ENCODE results near the gene CD36. TPM values are rescaled to one million over a fixed set of nuclear protein-coding genes. Genes with fewer than 3 reads are reported as not detected.

CD36 gene
- total RNA-seq, 5 donors from 2014 or later (not counting 1 experiment from before 2014, with no cell fraction given) = 0.32 to 0.70 (median 0.42) TPM; not detected in 1

- ChIA-PET POLR2A (no interaction called here), CTCF (no interaction called here)
- no peak overlapping the region for H3K4me3 Mint-ChIP-seq
- no peak overlapping the region for H3K27ac Mint-ChIP-seq
- Histone ChIP-seq H3K27me3 (replicated peaks in 1 of 2; ENCODE audit: control insufficient read depth in 2 of 2, extremely low read depth in 1 of 2, insufficient read depth in 2 of 2, low read length in 1 of 2) (no peaks in the 10 kb centered on the region), H3K27ac (ENCODE audit: low read length) (no peak overlapping the region), H3K4me3 (ENCODE audit: control insufficient read depth in 1 of 2, extremely low read depth in 1 of 2, low read length in 1 of 2) (no peak overlapping the region), H3K9me3 (no peaks in the 10 kb centered on the region), H3K4me1 (ENCODE audit: control insufficient read depth in 1 of 2, extremely low read depth in 1 of 2, insufficient read depth in 2 of 2, low read length in 2 of 2) (no peaks in the 10 kb centered on the region), H3K36me3 (ENCODE audit: control insufficient read depth in 2 of 2, extremely low read depth in 1 of 2, insufficient read depth in 1 of 2, low read length in 1 of 2) (no peaks in the 10 kb centered on the region)
- H3K9me3 Mint-ChIP-seq = no peaks in the 10 kb centered on the region
- DNase-seq (no peak), ATAC-seq (replicated peaks in 1 of 4) (no peak)
- no peaks in the 10 kb centered on the region for H3K4me1 Mint-ChIP-seq
- no peaks in the 10 kb centered on the region for H3K27me3 Mint-ChIP-seq
- WGBS (ENCODE audit: insufficient coverage) = no CpG with 5 or more reads among the region's 2 CpGs
- no peaks in the 10 kb centered on the region for H3K36me3 Mint-ChIP-seq
These were observed 38.4 kb upstream of the CD36 start for GRCh38 chr7:80600046-80600445.

GRCh38 chr7:80601999-80602398, 36.4 kb upstream of the CD36 start:
- Histone ChIP-seq H3K9me3 (no peaks in the 10 kb centered on the region), H3K4me3 (ENCODE audit: control insufficient read depth in 1 of 2, extremely low read depth in 1 of 2, low read length in 1 of 2) (no peak overlapping the region), H3K27me3 (replicated peaks in 1 of 2; ENCODE audit: control insufficient read depth in 2 of 2, extremely low read depth in 1 of 2, insufficient read depth in 2 of 2, low read length in 1 of 2) (no peaks in the 10 kb centered on the region), H3K36me3 (ENCODE audit: control insufficient read depth in 2 of 2, extremely low read depth in 1 of 2, insufficient read depth in 1 of 2, low read length in 1 of 2) (no peaks in the 10 kb centered on the region), H3K4me1 (ENCODE audit: control insufficient read depth in 1 of 2, extremely low read depth in 1 of 2, insufficient read depth in 2 of 2, low read length in 2 of 2) (no peaks in the 10 kb centered on the region), H3K27ac (ENCODE audit: low read length) (no peak overlapping the region)
- Mint-ChIP-seq H3K27ac (no peak overlapping the region), H3K4me1 (no peaks in the 10 kb centered on the region), H3K4me3 (no peak overlapping the region), H3K9me3 (peaks cover 0 to 1% (median 0%) of the 10 kb centered on the region in 3 donors), H3K36me3 (no peaks in the 10 kb centered on the region), H3K27me3 (no peaks in the 10 kb centered on the region)
- POLR2A ChIA-PET = no interaction called here
- CTCF ChIA-PET = no interaction called here
- DNase-seq (no peak), ATAC-seq (replicated peaks in 1 of 4) (no peak)
- 97% methylated on average over 3 of the region's 4 CpGs for WGBS (ENCODE audit: insufficient coverage)

- no peak overlapping the region for H3K27ac ChIP-seq (ENCODE audit: low read length)
- no peaks in the 10 kb centered on the region for H3K27me3 ChIP-seq (replicated peaks in 1 of 2; ENCODE audit: control insufficient read depth in 2 of 2, extremely low read depth in 1 of 2, insufficient read depth in 2 of 2, low read length in 1 of 2)
- H3K27me3 Mint-ChIP-seq = no peaks in the 10 kb centered on the region
- ChIA-PET CTCF (interaction anchor here in 1 of 2 donors (0.7 kb wide), 1 partner anchor 80 kb away, joined by 3 read pairs; no protein-coding TSS in a partner anchor), POLR2A (no interaction called here)
- H3K9me3 ChIP-seq = no peaks in the 10 kb centered on the region
- H3K36me3 Mint-ChIP-seq = no peaks in the 10 kb centered on the region
- no peak for ATAC-seq (replicated peaks in 1 of 4)
- no peak overlapping the region for H3K4me3 ChIP-seq (ENCODE audit: control insufficient read depth in 1 of 2, extremely low read depth in 1 of 2, low read length in 1 of 2)
- DNase-seq = no peak
- H3K4me1 Mint-ChIP-seq = no peaks in the 10 kb centered on the region
- no CpG with 5 or more reads among the region's 2 CpGs for WGBS (ENCODE audit: insufficient coverage)
- no peaks in the 10 kb centered on the region for H3K36me3 ChIP-seq (ENCODE audit: control insufficient read depth in 2 of 2, extremely low read depth in 1 of 2, insufficient read depth in 1 of 2, low read length in 1 of 2)
- H3K4me1 ChIP-seq (ENCODE audit: control insufficient read depth in 1 of 2, extremely low read depth in 1 of 2, insufficient read depth in 2 of 2, low read length in 2 of 2) = no peaks in the 10 kb centered on the region
- no peak overlapping the region for H3K27ac Mint-ChIP-seq
- H3K4me3 Mint-ChIP-seq = no peak overlapping the region
- peaks cover 0 to 1% (median 0%) of the 10 kb centered on the region in 3 donors for H3K9me3 Mint-ChIP-seq
These were observed 34.5 kb upstream of the CD36 start for GRCh38 chr7:80603940-80604339.

- DNase-seq = no peak
- Mint-ChIP-seq H3K9me3 (peaks cover 0 to 1% (median 0%) of the 10 kb centered on the region in 3 donors), H3K4me3 (no peak overlapping the region), H3K27ac (no peak overlapping the region), H3K4me1 (no peaks in the 10 kb centered on the region), H3K36me3 (no peaks in the 10 kb centered on the region), H3K27me3 (no peaks in the 10 kb centered on the region)
- Histone ChIP-seq H3K4me1 (ENCODE audit: control insufficient read depth in 1 of 2, extremely low read depth in 1 of 2, insufficient read depth in 2 of 2, low read length in 2 of 2) (no peaks in the 10 kb centered on the region), H3K4me3 (ENCODE audit: control insufficient read depth in 1 of 2, extremely low read depth in 1 of 2, low read length in 1 of 2) (no peak overlapping the region), H3K36me3 (ENCODE audit: control insufficient read depth in 2 of 2, extremely low read depth in 1 of 2, insufficient read depth in 1 of 2, low read length in 1 of 2) (no peaks in the 10 kb centered on the region), H3K27me3 (replicated peaks in 1 of 2; ENCODE audit: control insufficient read depth in 2 of 2, extremely low read depth in 1 of 2, insufficient read depth in 2 of 2, low read length in 1 of 2) (no peaks in the 10 kb centered on the region), H3K9me3 (no peaks in the 10 kb centered on the region), H3K27ac (ENCODE audit: low read length) (no peak overlapping the region)
- CTCF ChIA-PET = no interaction called here
- POLR2A ChIA-PET = no interaction called here
- no CpG with 5 or more reads among the region's 2 CpGs for WGBS (ENCODE audit: insufficient coverage)
- ATAC-seq (replicated peaks in 1 of 4) = no peak
These were observed 34.0 kb upstream of the CD36 start for GRCh38 chr7:80604436-80604835.

GRCh38 chr7:80607136-80607535, 31.3 kb upstream of the CD36 start:
- peaks cover 0 to 6% (median 4%) of the 10 kb centered on the region in 3 donors for H3K9me3 Mint-ChIP-seq
- POLR2A ChIA-PET = interaction anchor here in 1 of 2 donors (0.6 kb wide), 1 partner anchor 16 kb away, joined by 5 read pairs; no protein-coding TSS in a partner anchor
- no CpG with 5 or more reads among the region's 1 CpG for WGBS (ENCODE audit: insufficient coverage)
- no peak overlapping the region for H3K27ac Mint-ChIP-seq
- no peak for DNase-seq
- no peak for ATAC-seq (replicated peaks in 1 of 4)
- no peaks in the 10 kb centered on the region for H3K36me3 ChIP-seq (ENCODE audit: control insufficient read depth in 2 of 2, extremely low read depth in 1 of 2, insufficient read depth in 1 of 2, low read length in 1 of 2)
- H3K27me3 Mint-ChIP-seq = no peaks in the 10 kb centered on the region
- no peaks in the 10 kb centered on the region for H3K27me3 ChIP-seq (replicated peaks in 1 of 2; ENCODE audit: control insufficient read depth in 2 of 2, extremely low read depth in 1 of 2, insufficient read depth in 2 of 2, low read length in 1 of 2)
- H3K4me3 Mint-ChIP-seq = no peak overlapping the region
- H3K36me3 Mint-ChIP-seq = no peaks in the 10 kb centered on the region
- H3K4me3 ChIP-seq (ENCODE audit: control insufficient read depth in 1 of 2, extremely low read depth in 1 of 2, low read length in 1 of 2) = no peak overlapping the region
- H3K4me1 ChIP-seq (ENCODE audit: control insufficient read depth in 1 of 2, extremely low read depth in 1 of 2, insufficient read depth in 2 of 2, low read length in 2 of 2) = no peaks in the 10 kb centered on the region
- no peaks in the 10 kb centered on the region for H3K9me3 ChIP-seq
- CTCF ChIA-PET = interaction anchor here in 1 of 2 donors (0.6 kb wide), 1 partner anchor 551 kb away, joined by 3 read pairs; no protein-coding TSS in a partner anchor
- no peak overlapping the region for H3K27ac ChIP-seq (ENCODE audit: low read length)
- H3K4me1 Mint-ChIP-seq = no peaks in the 10 kb centered on the region

- no peaks in the 10 kb centered on the region for H3K9me3 ChIP-seq
- ChIA-PET POLR2A (no interaction called here), CTCF (no interaction called here)
- H3K36me3 ChIP-seq (ENCODE audit: control insufficient read depth in 2 of 2, extremely low read depth in 1 of 2, insufficient read depth in 1 of 2, low read length in 1 of 2) = no peaks in the 10 kb centered on the region
- H3K27ac ChIP-seq (ENCODE audit: low read length) = no peak overlapping the region
- no peaks in the 10 kb centered on the region for H3K4me1 ChIP-seq (ENCODE audit: control insufficient read depth in 1 of 2, extremely low read depth in 1 of 2, insufficient read depth in 2 of 2, low read length in 2 of 2)
- Mint-ChIP-seq H3K4me1 (no peaks in the 10 kb centered on the region), H3K9me3 (peaks cover 0 to 6% (median 4%) of the 10 kb centered on the region in 3 donors), H3K36me3 (no peaks in the 10 kb centered on the region), H3K27me3 (no peaks in the 10 kb centered on the region), H3K4me3 (no peak overlapping the region), H3K27ac (no peak overlapping the region)
- H3K27me3 ChIP-seq (replicated peaks in 1 of 2; ENCODE audit: control insufficient read depth in 2 of 2, extremely low read depth in 1 of 2, insufficient read depth in 2 of 2, low read length in 1 of 2) = no peaks in the 10 kb centered on the region
- DNase-seq (no peak), ATAC-seq (replicated peaks in 1 of 4) (no peak)
- no peak overlapping the region for H3K4me3 ChIP-seq (ENCODE audit: control insufficient read depth in 1 of 2, extremely low read depth in 1 of 2, low read length in 1 of 2)
These were observed 30.1 kb upstream of the CD36 start for GRCh38 chr7:80608336-80608735.

GRCh38 chr7:80609751-80610150, 28.7 kb upstream of the CD36 start:
- no peak overlapping the region for H3K27ac ChIP-seq (ENCODE audit: low read length)
- ATAC-seq (replicated peaks in 1 of 4) = no peak
- no peaks in the 10 kb centered on the region for H3K9me3 ChIP-seq
- Mint-ChIP-seq H3K4me1 (no peaks in the 10 kb centered on the region), H3K36me3 (no peaks in the 10 kb centered on the region), H3K4me3 (no peak overlapping the region), H3K27ac (no peak overlapping the region), H3K9me3 (peaks cover 0 to 6% (median 4%) of the 10 kb centered on the region in 3 donors), H3K27me3 (no peaks in the 10 kb centered on the region)
- ChIA-PET CTCF (no interaction called here), POLR2A (no interaction called here)
- DNase-seq = no peak
- H3K36me3 ChIP-seq (ENCODE audit: control insufficient read depth in 2 of 2, extremely low read depth in 1 of 2, insufficient read depth in 1 of 2, low read length in 1 of 2) = no peaks in the 10 kb centered on the region
- no peak overlapping the region for H3K4me3 ChIP-seq (ENCODE audit: control insufficient read depth in 1 of 2, extremely low read depth in 1 of 2, low read length in 1 of 2)
- WGBS (ENCODE audit: insufficient coverage) = 100% methylated on average over 1 of the region's 1 CpG
- no peaks in the 10 kb centered on the region for H3K4me1 ChIP-seq (ENCODE audit: control insufficient read depth in 1 of 2, extremely low read depth in 1 of 2, insufficient read depth in 2 of 2, low read length in 2 of 2)
- H3K27me3 ChIP-seq (replicated peaks in 1 of 2; ENCODE audit: control insufficient read depth in 2 of 2, extremely low read depth in 1 of 2, insufficient read depth in 2 of 2, low read length in 1 of 2) = no peaks in the 10 kb centered on the region
